WTC11 (cell line): ENCODE results near the gene SNX13.

Experiments
- CTCF ChIP-seq: fragments of 200-600 bp; IDR thresholded peaks from 2 replicates; pipeline ENCODE4 v1.8.0; 2022; ENCODE audit warnings: antibody characterized with exemption
- FOXJ3 ChIP-seq: sonication (generic); formaldehyde crosslinking; IDR thresholded peaks from 2 replicates; pipeline ENCODE4 v1.9.0; 2021; ENCODE audit warnings: missing genetic modification reagents, mild to moderate bottlenecking, borderline replicate concordance
- FOXK1 ChIP-seq: sonication (generic); formaldehyde crosslinking; IDR thresholded peaks from 2 replicates; pipeline ENCODE4 v1.8.0; 2022; ENCODE audit warnings: mild to moderate bottlenecking, moderate library complexity, missing genetic modification reagents
- JAZF1 ChIP-seq: fragments of 250-450 bp; sonication (Bioruptor Pico); IDR thresholded peaks from 2 replicates; pipeline ENCODE4 v1.9.0; 2021; ENCODE audit warnings: moderate library complexity, mild to moderate bottlenecking, inconsistent platforms
- JUN ChIP-seq: sonication (generic); formaldehyde crosslinking; IDR thresholded peaks from 2 replicates; pipeline ENCODE4 v1.8.0; 2023; ENCODE audit warnings: mild to moderate bottlenecking, missing genetic modification reagents
- MLX ChIP-seq: sonication (generic); formaldehyde crosslinking; IDR thresholded peaks from 2 replicates; pipeline ENCODE4 v1.8.1; 2023; ENCODE audit warnings: mild to moderate bottlenecking, missing genetic modification reagents, moderate library complexity
- MXD4 ChIP-seq: fragments of 250-450 bp; sonication (Bioruptor Pico); IDR thresholded peaks from 2 replicates; pipeline ENCODE4 v1.8.0; 2021; ENCODE audit warnings: mild to moderate bottlenecking, moderate library complexity, borderline replicate concordance
- NR3C1 ChIP-seq: sonication (generic); formaldehyde crosslinking; conservative IDR thresholded peaks from 2 replicates; pipeline ENCODE4 v1.8.1; 2023; ENCODE audit warnings: low read depth, mild to moderate bottlenecking, missing genetic modification reagents
- SOX15 ChIP-seq: fragments of 250-450 bp; sonication (Bioruptor Pico); IDR thresholded peaks from 2 replicates; pipeline ENCODE4 v1.9.0; 2021; ENCODE audit warnings: mild to moderate bottlenecking
- TP53 ChIP-seq: sonication (generic); formaldehyde crosslinking; IDR thresholded peaks from 2 replicates; pipeline ENCODE4 v1.8.1; 2023; ENCODE audit warnings: mild to moderate bottlenecking, missing genetic modification reagents
- ZNF281 ChIP-seq: sonication (generic); formaldehyde crosslinking; IDR thresholded peaks from 2 replicates; pipeline ENCODE4 v1.8.0; 2023; ENCODE audit warnings: mild to moderate bottlenecking, missing genetic modification reagents

- no peak for TF ChIP-seq CTCF
- no peak for TF ChIP-seq MXD4 (CRISPR knock-in tag)
- no peak for TF ChIP-seq JAZF1 (CRISPR knock-in tag)
- no peak for TF ChIP-seq ZNF281 (CRISPR knock-in tag)
- no peak for TF ChIP-seq FOXJ3
- no peak for TF ChIP-seq FOXK1 (CRISPR knock-in tag)
- no peak for TF ChIP-seq MLX (CRISPR knock-in tag)
- TF ChIP-seq NR3C1 (CRISPR knock-in tag), result no peak
- no peak for TF ChIP-seq TP53
- TF ChIP-seq SOX15, result no peak
- TF ChIP-seq JUN (CRISPR knock-in tag), result no peak
Observed at GRCh38 chr7:17940951-17941431, 697 bp upstream of the SNX13 start.
